A549 (cell line): ENCODE data around the gene EMID1. TPM values are rescaled to one million over a fixed set of nuclear protein-coding genes. Genes with fewer than 3 reads are reported as not detected.

Experiments used
- ATAC-seq, 2 experiments: fragments of 200-7000 bp in 1 of 2; fragments of >200 bp in 1 of 2; cut with Nextera tagmentation in 1 of 2; cut with Tn5 transposase in 1 of 2; 3 replicates each; pipeline versions ENCODE4 v1.8.0 to v1.9.1; 2018 to 2020; ENCODE audit warnings: mild to moderate bottlenecking in 1 of 2, moderate library complexity in 1 of 2
- CTCF ChIA-PET: fragments of 300-600 bp; sonication (Branson Sonifier 250); formaldehyde crosslinking; extraction: SDS; loops from one replicate; lab custom pipeline; 2021; ENCODE audit warnings: antibody characterized with exemption, inconsistent platforms; lab: Yijun Ruan, JAX
- POLR2A ChIA-PET: fragments of 350-600 bp; formaldehyde crosslinking; extraction: SDS; loops from one replicate; lab custom pipeline; 2021; ENCODE audit warnings: antibody characterized with exemption, inconsistent platforms; lab: Yijun Ruan, JAX
- DNase-seq, 2 experiments: peaks; one replicate each; pipeline versions ENCODE4 v3.0.0 to v3.0.0-alpha.2; 2011 to 2016; ENCODE audit warnings: low read depth in 1 of 2, low spot score in 1 of 2
- FAIRE-seq: peaks from 2 replicates; lab custom pipeline; 2011; peaks lifted over from hg19 to GRCh38; lab: Jason Lieb, UNC
- H3K27ac ChIP-seq, 2 experiments: fragments of >200 bp; sonication (Bioruptor Twin); formaldehyde crosslinking; 3 replicates each; pipeline ENCODE4 v1.5.1; 2016 to 2017
- H3K4me1 ChIP-seq: fragments of >200 bp; sonication (Bioruptor Twin); formaldehyde crosslinking; 3 replicates; pipeline ENCODE4 v1.6.1; 2016
- H3K4me2 ChIP-seq: fragments of >200 bp; sonication (Bioruptor Twin); formaldehyde crosslinking; 3 replicates; pipeline ENCODE4 v1.6.1; 2016
- H3K4me3 ChIP-seq: fragments of >200 bp; sonication (Bioruptor Twin); formaldehyde crosslinking; 3 replicates; pipeline ENCODE4 v1.5.1; 2016
- H3K9me3 ChIP-seq: fragments of >200 bp; sonication (Bioruptor Twin); formaldehyde crosslinking; 3 replicates; pipeline ENCODE4 v1.6.1; 2016
- BHLHE40 ChIP-seq: IDR thresholded peaks from 2 replicates; pipeline ENCODE4 v1.6.1; 2012; ENCODE audit warnings: low read depth, low read length, inconsistent platforms
- CBX2 ChIP-seq: fragments of 200-600 bp; sonication (generic); IDR thresholded peaks from 2 replicates; pipeline ENCODE4 v1.6.1; 2016; ENCODE audit warnings: low read depth, mild to moderate bottlenecking, borderline replicate concordance
- CEBPB ChIP-seq, 2 experiments: fragments of >200 bp in 1 of 2; sonication (Bioruptor Twin) in 1 of 2; formaldehyde crosslinking in 1 of 2; IDR thresholded peaks; 2 replicates each; pipeline ENCODE4 v1.6.1; 2012 to 2016
- CHD4 ChIP-seq: fragments of 200-600 bp; sonication (generic); IDR thresholded peaks from 2 replicates; pipeline ENCODE4 v1.6.1; 2016; ENCODE audit warnings: antibody characterized with exemption, mild to moderate bottlenecking, borderline replicate concordance
- EP300 ChIP-seq, 2 experiments: fragments of >200 bp; sonication (Bioruptor Twin); formaldehyde crosslinking; IDR thresholded peaks; 2 replicates in 1 of 2; 3 replicates in 1 of 2; pipeline ENCODE4 v1.6.1; 2016 to 2017
- ESRRA ChIP-seq: fragments of 150-350 bp; IDR thresholded peaks from 2 replicates; pipeline ENCODE4 v1.6.1; 2014; ENCODE audit warnings: mild to moderate bottlenecking, low read length, borderline replicate concordance
- FOSB ChIP-seq: fragments of 250-450 bp; sonication (Bioruptor Pico); IDR thresholded peaks from 2 replicates; pipeline ENCODE4 v1.5.0; 2020; ENCODE audit warnings: mild to moderate bottlenecking, moderate library complexity
- GATA3 ChIP-seq: IDR thresholded peaks from 2 replicates; pipeline ENCODE4 v1.6.1; 2012; ENCODE audit warnings: borderline replicate concordance
- HDAC2 ChIP-seq: fragments of 200-600 bp; sonication (generic); IDR thresholded peaks from 2 replicates; pipeline ENCODE4 v1.6.1; 2016
- KDM1A ChIP-seq: fragments of 200-600 bp; sonication (generic); IDR thresholded peaks from 2 replicates; pipeline ENCODE4 v1.6.1; 2016; ENCODE audit warnings: low read depth, mild to moderate bottlenecking
- KDM5A ChIP-seq: fragments of 200-600 bp; sonication (generic); IDR thresholded peaks from 2 replicates; pipeline ENCODE4 v1.6.1; 2016; ENCODE audit warnings: antibody characterized with exemption, mild to moderate bottlenecking
- MAX ChIP-seq: IDR thresholded peaks from 2 replicates; pipeline ENCODE4 v1.6.1; 2012
- MAZ ChIP-seq: fragments of 150-350 bp; IDR thresholded peaks from 2 replicates; pipeline ENCODE4 v1.6.1; 2014; ENCODE audit warnings: antibody characterized with exemption, low read depth, low read length, borderline replicate concordance
- NFE2L2 ChIP-seq: fragments of 150-350 bp; conservative IDR thresholded peaks from 2 replicates; pipeline ENCODE4 v1.6.1; 2014; ENCODE audit warnings: low read length
- NR3C1 ChIP-seq: fragments of >200 bp; sonication (Bioruptor Twin); formaldehyde crosslinking; IDR thresholded peaks from 3 replicates; pipeline ENCODE4 v1.6.1; 2017
- POLR2A ChIP-seq: IDR thresholded peaks from 2 replicates; pipeline ENCODE4 v1.6.1; 2012; ENCODE audit warnings: mild to moderate bottlenecking, low read length
- RAD21 ChIP-seq, 2 experiments: fragments of >200 bp in 1 of 2; sonication (Bioruptor Twin) in 1 of 2; formaldehyde crosslinking in 1 of 2; IDR thresholded peaks in 1 of 2; conservative IDR thresholded peaks in 1 of 2; 2 replicates in 1 of 2; 3 replicates in 1 of 2; pipeline ENCODE4 v1.6.1; 2012 to 2018; ENCODE audit warnings: inconsistent platforms in 1 of 2
- SMC3 ChIP-seq: fragments of >200 bp; sonication (Bioruptor Twin); formaldehyde crosslinking; IDR thresholded peaks from 3 replicates; pipeline ENCODE4 v1.6.1; 2018; ENCODE audit warnings: inconsistent platforms
- SREBF2 ChIP-seq: fragments of 450-650 bp; IDR thresholded peaks from 2 replicates; pipeline ENCODE4 v1.6.1; 2014; ENCODE audit warnings: mild to moderate bottlenecking, moderate library complexity
- TP53 ChIP-seq: fragments of 250-450 bp; sonication (Bioruptor Pico); IDR thresholded peaks from 2 replicates; pipeline ENCODE4 v1.5.0; 2021; ENCODE audit warnings: mild to moderate bottlenecking, moderate library complexity
- ZC3H11A ChIP-seq: fragments of 450-650 bp; IDR thresholded peaks from 2 replicates; pipeline ENCODE4 v1.6.1; 2014; ENCODE audit warnings: antibody characterized with exemption, mild to moderate bottlenecking
- ZNF302 ChIP-seq: fragments of 250-450 bp; sonication (Bioruptor Pico); IDR thresholded peaks from 2 replicates; pipeline ENCODE4 v1.9.0; 2021; ENCODE audit warnings: inconsistent platforms, mild to moderate bottlenecking, moderate library complexity
- WGBS: methylation state at CpG from one replicate; pipeline ENCODE4 v1.1.6; 2017; ENCODE audit errors: missing lambda C conversion rate; 5-methylcytosine and 5-hydroxymethylcytosine counted together
- polyA plus RNA-seq, 4 experiments: library from polyadenylated mRNA; depleted of rRNA in 3 of 4; stranded (reverse); fragments of >200 nt; fragmentation: RNase III in 1 of 4; extraction: RNeasy Plus Mini Kit Qiagen cat#74134 plus additional on column Dnase treatment in 1 of 4; gene quantifications; 2 replicates in 3 of 4; 3 replicates in 1 of 4; pipeline ENCODE4 v1.2.3, GENCODE V29; 2011 to 2017
- TF ChIP-seq, protein P1 (sequence below): fragments of 200-600 bp; sonication (generic); IDR thresholded peaks from 2 replicates; pipeline ENCODE4 v1.6.1; 2016; ENCODE audit warnings: antibody characterized with exemption, mild to moderate bottlenecking, moderate library complexity
- TF ChIP-seq, protein P2 (sequence below): fragments of >200 bp; sonication (Bioruptor Twin); formaldehyde crosslinking; IDR thresholded peaks from 3 replicates; pipeline ENCODE4 v1.6.1; 2016
- TF ChIP-seq, protein P3 (sequence below): fragments of 450-650 bp; IDR thresholded peaks from 2 replicates; pipeline ENCODE4 v1.6.1; 2014; ENCODE audit warnings: antibody characterized with exemption

The EMID1 gene
- polyA plus RNA-seq, 2 of the 4 experiments (the other 2 are of a cell fraction) = 0.28 TPM

GRCh38 chr22:29299136-29299900, 93.6 kb downstream of the EMID1 start:
- 94% methylated on average over 17 of the region's 19 CpGs for WGBS
- Histone ChIP-seq H3K4me2 (no peak overlapping the region), H3K27ac (no peak overlapping the region), H3K4me3 (no peak overlapping the region), H3K4me1 (peaks cover 7% of the 10 kb centered on the region; the same call in 2 of the 3 replicates), H3K9me3 (no peaks in the 10 kb centered on the region)
- POLR2A ChIA-PET = no interaction called here
- no peak for ATAC-seq
- no peak for DNase-seq
- no peak for TF ChIP-seq GATA3
- no peak for TF ChIP-seq KDM1A
- TF ChIP-seq CEBPB (IDR thresholded peaks at IDR 0.05) = no peak
- TF ChIP-seq BHLHE40 = no peak
- TF ChIP-seq, protein P1, sequence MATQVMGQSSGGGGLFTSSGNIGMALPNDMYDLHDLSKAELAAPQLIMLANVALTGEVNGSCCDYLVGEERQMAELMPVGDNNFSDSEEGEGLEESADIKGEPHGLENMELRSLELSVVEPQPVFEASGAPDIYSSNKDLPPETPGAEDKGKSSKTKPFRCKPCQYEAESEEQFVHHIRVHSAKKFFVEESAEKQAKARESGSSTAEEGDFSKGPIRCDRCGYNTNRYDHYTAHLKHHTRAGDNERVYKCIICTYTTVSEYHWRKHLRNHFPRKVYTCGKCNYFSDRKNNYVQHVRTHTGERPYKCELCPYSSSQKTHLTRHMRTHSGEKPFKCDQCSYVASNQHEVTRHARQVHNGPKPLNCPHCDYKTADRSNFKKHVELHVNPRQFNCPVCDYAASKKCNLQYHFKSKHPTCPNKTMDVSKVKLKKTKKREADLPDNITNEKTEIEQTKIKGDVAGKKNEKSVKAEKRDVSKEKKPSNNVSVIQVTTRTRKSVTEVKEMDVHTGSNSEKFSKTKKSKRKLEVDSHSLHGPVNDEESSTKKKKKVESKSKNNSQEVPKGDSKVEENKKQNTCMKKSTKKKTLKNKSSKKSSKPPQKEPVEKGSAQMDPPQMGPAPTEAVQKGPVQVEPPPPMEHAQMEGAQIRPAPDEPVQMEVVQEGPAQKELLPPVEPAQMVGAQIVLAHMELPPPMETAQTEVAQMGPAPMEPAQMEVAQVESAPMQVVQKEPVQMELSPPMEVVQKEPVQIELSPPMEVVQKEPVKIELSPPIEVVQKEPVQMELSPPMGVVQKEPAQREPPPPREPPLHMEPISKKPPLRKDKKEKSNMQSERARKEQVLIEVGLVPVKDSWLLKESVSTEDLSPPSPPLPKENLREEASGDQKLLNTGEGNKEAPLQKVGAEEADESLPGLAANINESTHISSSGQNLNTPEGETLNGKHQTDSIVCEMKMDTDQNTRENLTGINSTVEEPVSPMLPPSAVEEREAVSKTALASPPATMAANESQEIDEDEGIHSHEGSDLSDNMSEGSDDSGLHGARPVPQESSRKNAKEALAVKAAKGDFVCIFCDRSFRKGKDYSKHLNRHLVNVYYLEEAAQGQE = no peak
- no peak for TF ChIP-seq CHD4
- TF ChIP-seq SMC3 = no peak
- TF ChIP-seq MAX = no peak
- TF ChIP-seq HDAC2 = no peak
- TF ChIP-seq, protein P2, sequence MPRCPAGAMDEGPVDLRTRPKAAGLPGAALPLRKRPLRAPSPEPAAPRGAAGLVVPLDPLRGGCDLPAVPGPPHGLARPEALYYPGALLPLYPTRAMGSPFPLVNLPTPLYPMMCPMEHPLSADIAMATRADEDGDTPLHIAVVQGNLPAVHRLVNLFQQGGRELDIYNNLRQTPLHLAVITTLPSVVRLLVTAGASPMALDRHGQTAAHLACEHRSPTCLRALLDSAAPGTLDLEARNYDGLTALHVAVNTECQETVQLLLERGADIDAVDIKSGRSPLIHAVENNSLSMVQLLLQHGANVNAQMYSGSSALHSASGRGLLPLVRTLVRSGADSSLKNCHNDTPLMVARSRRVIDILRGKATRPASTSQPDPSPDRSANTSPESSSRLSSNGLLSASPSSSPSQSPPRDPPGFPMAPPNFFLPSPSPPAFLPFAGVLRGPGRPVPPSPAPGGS = no peak
- TF ChIP-seq FOSB (CRISPR knock-in tag) = no peak
- no peak for TF ChIP-seq ZC3H11A
- TF ChIP-seq CBX2 = no peak
- CTCF ChIA-PET = interaction anchor here (0.6 kb wide), 1 partner anchor 471 kb away, joined by 3 read pairs; no protein-coding TSS in a partner anchor
- FAIRE-seq = no peak

GRCh38 chr22:29300467-29300806, 94.7 kb downstream of the EMID1 start:
- no peak for TF ChIP-seq HDAC2
- no peak for TF ChIP-seq NFE2L2
- no peak for TF ChIP-seq NR3C1
- TF ChIP-seq RAD21 (conservative IDR thresholded peaks at IDR 0.05 in 1 of 2, IDR thresholded peaks at IDR 0.05 in 1 of 2) = no peak
- TF ChIP-seq FOSB (CRISPR knock-in tag) = no peak
- TF ChIP-seq, protein P1 = no peak
- TF ChIP-seq, protein P3, sequence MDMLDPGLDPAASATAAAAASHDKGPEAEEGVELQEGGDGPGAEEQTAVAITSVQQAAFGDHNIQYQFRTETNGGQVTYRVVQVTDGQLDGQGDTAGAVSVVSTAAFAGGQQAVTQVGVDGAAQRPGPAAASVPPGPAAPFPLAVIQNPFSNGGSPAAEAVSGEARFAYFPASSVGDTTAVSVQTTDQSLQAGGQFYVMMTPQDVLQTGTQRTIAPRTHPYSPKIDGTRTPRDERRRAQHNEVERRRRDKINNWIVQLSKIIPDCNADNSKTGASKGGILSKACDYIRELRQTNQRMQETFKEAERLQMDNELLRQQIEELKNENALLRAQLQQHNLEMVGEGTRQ = no peak
- TF ChIP-seq CHD4 = no peak
- TF ChIP-seq MAX = no peak
- TF ChIP-seq SREBF2 = no peak
- TF ChIP-seq BHLHE40 = no peak
- TF ChIP-seq TP53 (CRISPR knock-in tag) = no peak
- TF ChIP-seq MAZ = no peak
- TF ChIP-seq ZNF302 (CRISPR knock-in tag) = no peak
- no peak for TF ChIP-seq SMC3
- TF ChIP-seq, protein P2 = no peak
- no peak for TF ChIP-seq EP300 (IDR thresholded peaks at IDR 0.05)
- TF ChIP-seq KDM5A = no peak
- TF ChIP-seq ESRRA = no peak
- no peak for TF ChIP-seq POLR2A
- H3K4me1 ChIP-seq = peaks cover 7% of the 10 kb centered on the region; the same call in 2 of the 3 replicates
- no peaks in the 10 kb centered on the region for H3K9me3 ChIP-seq
- DNase-seq = no peak
- no peak for FAIRE-seq
- POLR2A ChIA-PET = no interaction called here
- WGBS = 82% methylated on average over 4 of the region's 4 CpGs
- H3K4me2 ChIP-seq = no peak overlapping the region
- no peak overlapping the region for H3K4me3 ChIP-seq
- ATAC-seq = no peak
- H3K27ac ChIP-seq = no peak overlapping the region
- CTCF ChIA-PET = interaction anchor here (0.9 to 1.3 kb wide), 2 partner anchors 12 to 24 kb away, joined by 4 to 7 read pairs; no protein-coding TSS in a partner anchor
